Mesenteric fat pad (tissue), 1 donor: Measurements from ENCODE around the gene EPHA3. TPM values are rescaled to one million over a fixed set of nuclear protein-coding genes. Genes with fewer than 3 reads are reported as not detected.

ENCODE experiments used
- DNase-seq: peaks from one replicate; pipeline ENCODE4 v3.0.0-alpha.2; 2020; ENCODE audit warnings: low spot score
- total RNA-seq: library from RNA; stranded (reverse); fragmentation: NEBNext Ultra II Directional; extraction: Animal tissue kit (Norgen Biotek cat#: 25700); gene quantifications from one replicate; pipeline ENCODE4 v1.2.1, GENCODE V29; 2021
- donor health status: DM: yes; HTN: yes; CAD: no.

The EPHA3 gene
- total RNA-seq, 1 donor from 2014 or later: 2.8 TPM

DNA sequence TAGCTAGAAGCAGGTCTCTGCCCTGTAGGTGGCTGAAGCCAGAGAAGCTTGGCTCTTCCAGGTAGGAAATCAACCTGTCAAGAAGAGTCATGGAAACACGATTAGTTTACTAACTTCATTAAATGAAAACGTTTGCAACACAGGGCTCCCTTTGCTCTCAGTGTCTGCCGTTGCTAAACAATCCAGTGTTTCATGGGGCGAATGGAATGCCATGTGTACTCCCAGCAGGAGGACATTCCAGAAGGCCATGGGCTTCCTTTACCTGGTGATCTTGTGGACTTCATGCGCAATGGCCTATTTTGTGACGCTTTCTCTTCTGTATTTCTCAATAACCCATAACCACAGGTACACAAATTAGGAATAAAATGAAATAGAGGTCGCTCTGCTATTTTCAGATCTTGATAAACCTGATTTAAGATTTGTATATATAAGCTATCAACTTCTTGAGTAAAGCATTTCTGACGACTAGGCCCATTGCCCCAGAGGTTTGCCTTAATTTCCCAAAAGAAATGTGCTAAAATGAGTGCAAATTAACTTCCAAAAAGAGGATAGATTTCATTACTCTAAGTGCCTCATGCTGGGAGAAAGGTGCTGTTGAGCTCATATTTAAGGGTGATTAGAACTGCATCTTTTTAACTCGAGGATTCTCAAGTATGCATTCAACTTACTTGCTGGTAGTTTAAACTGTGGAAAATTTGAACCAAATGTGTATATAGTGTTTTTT is 171.0 kb downstream of the EPHA3 start:
- DNase-seq: no peak

GRCh38 chr3:89280301-89280700 is 172.9 kb downstream of the EPHA3 start:
- DNase-seq: no peak

DNA sequence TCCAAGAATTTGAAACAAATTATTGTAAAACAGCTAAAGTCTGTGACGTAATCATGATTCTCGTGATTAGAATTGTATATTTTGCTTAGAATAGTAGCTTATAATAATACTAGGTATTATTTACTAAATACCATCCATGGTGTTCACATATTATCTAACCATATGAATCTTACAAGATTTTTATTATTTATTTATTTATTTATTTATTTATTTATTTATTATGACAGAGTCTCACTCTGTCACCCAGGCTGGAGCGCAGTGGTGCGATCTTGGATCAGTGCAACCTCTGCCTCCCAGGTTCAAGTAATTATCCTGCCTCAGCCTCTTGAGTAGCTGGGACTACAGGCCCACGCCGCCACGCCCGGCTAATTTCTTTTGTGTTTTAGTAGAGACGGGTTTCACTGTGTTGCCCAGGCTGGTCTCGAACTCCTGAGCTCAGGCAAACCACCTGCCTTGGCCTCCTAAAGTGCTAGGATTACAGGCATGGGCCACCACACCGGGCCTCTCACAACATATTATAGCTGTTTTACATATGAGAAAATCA is 173.5 kb downstream of the EPHA3 start:
- DNase-seq: no peak

- no peak for DNase-seq
Measured at GRCh38 chr3:89287902-89288508, 180.6 kb downstream of the EPHA3 start.

- DNase-seq: no peak
Measured at GRCh38 chr3:89289574-89290190, 182.3 kb downstream of the EPHA3 start.

DNA sequence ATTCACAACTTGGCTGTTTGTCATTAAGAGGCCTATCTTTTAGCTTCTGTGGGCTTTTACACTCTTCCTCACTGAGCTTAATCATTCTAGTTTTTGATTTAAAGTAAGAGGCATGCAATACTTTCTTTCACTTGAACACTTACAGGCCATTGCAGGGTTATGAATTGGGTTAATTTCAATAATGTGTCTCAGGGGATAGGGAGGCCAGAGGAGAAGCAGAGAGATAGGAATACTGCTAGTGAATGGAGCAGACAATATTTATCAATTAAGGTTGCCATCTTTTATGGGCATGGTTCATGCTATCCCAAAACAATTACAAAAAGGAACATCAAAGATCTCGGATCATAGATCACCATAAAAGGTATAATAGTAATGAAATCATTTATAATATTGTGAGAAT is 189.8 kb downstream of the EPHA3 start:
- DNase-seq: no peak

DNA sequence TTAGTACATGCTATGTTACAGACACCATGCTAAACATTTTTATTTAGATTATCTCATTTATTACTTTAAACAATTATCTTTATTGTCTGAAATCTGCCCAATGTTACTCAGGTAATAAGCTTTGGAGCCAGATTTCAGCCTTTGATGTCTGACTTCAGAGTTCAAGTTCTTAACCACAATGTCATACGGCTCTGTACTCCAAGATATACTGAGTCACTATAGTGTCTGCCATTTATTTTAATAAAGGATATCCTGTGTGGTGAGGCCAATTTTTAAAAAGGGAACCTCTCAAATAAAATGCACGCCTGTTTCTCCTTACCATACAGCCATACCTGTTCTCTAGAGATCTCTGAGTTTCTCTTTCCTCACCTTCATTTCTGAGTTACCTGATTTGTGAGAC is 193.1 kb downstream of the EPHA3 start:
- DNase-seq: no peak

- DNase-seq: no peak
Measured at GRCh38 chr3:89300981-89301380, 193.6 kb downstream of the EPHA3 start.

DNA sequence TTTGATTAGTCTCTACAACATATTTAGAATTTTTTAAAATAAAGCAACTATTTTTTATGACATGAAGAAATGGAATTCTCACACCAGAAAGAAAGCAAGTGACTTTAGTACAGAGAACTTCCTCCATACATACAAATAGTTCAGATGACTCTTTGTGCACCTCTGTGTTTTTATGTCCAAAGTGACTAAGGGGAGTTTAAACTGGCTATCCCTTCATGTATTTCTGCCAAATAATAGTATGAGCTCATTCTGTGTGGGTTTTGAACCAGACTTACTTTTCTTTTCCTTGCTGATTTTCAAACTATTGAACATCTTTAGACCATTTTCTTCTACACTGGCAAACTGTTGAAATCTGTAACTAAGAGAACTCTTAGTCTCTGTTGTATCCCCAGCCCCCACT is 196.3 kb downstream of the EPHA3 start:
- DNase-seq: no peak

- no peak for DNase-seq
Measured at GRCh38 chr3:89306540-89306939, 199.1 kb downstream of the EPHA3 start.

DNA sequence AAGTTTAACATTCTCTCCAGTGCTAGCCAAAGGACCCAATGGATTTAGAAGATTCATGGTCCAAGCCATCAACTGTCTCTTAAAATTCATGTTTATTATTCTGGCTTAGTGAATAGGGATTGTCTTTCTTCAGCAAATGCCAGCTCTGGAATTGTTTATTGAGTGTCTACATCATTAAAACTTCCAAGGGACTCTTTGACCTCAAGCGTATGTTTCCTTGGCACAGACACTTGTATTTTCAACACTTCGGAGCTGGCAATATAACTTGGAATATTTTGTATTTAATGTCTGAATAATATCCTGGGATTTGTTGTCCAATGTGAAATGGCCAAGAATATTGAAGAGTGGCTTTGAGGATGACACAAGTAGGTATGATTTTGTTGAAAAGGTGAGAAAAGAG is 204.2 kb downstream of the EPHA3 start:
- no peak for DNase-seq

- no peak for DNase-seq
Measured at GRCh38 chr3:89312141-89312540, 204.7 kb downstream of the EPHA3 start.

DNA sequence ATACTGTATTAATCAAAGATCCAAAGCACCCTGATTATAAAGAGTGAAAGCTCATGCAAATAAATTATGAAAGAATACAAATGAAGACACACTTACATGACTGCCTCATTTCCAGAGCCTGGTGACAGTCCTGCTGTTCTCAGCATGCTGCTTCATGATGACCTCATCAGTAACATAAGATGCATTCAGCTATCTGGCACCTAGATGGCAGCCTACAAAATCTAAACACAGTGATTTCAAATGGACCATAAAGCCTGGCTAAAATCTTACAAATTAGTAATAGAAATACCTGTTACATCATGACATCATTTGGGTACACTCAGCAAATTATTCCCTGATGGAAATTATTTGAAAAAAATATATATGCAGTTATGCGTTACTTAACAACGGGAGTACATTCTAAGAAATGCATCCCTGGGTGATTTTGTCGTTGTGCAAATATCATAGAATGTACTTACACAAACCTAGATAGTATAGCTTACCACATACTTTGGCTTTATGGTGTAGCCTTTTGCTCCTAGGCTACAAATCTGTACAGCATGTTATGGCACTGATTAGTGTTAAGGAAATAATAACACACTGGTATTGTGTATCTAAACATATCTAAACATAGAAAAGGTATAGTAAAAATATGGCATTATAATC is 207.2 kb downstream of the EPHA3 start:
- no peak for DNase-seq

DNA sequence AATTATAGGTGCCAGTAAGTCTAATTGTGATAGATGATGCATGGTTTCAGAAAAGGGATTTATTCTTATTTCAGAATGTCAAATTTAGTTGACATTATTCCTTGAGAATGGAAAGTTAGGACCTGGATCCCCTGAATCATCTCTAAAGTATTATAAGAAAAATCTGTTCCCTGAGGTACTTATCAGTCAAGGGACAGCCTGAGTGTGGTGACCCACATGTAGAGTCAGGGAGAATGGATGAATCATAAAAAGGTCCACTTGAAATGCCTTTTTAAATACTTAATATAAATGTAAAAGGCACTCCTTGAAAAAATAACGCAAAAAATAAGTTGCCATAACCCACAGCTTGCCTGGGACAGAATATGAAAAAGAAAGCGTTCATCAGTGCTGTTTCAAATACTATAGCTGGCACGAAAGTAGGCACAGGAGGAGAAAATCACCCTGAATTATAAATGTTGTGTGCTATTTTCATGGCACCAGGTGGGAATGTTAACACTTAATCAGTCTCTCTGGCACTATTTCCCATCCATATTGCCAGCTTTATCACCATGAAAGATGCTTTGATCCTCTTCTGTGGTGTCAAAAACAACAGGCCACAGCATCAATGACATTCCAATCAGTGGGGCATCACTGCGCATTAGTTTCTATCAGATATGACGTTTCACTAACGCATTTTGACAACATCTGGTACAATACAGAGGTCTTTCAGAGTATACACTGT is 208.5 kb downstream of the EPHA3 start:
- no peak for DNase-seq

GRCh38 chr3:89320186-89320585 is 212.8 kb downstream of the EPHA3 start:
- no peak for DNase-seq

GRCh38 chr3:89326997-89327396 is 219.6 kb downstream of the EPHA3 start:
- DNase-seq: no peak

GRCh38 chr3:89332386-89332785 is 225.0 kb downstream of the EPHA3 start:
- DNase-seq: no peak

DNA sequence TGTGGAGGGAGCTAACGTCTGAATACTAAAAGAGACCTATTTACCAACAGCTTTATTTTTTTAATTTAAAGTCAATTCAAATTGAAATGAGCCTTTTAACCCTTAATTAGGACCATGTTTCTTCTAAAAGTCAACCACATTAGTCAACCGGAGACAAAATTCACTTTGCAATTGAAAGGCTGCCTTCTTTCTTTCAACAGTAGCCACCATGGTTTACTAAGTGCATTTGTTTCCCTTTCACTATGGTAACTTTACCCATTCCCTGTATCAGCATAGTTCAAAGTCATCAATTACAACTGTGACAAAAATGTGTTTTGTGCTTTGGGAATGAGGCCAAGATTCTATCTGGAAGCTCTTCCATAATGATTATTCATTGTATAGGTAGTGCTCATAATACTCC is 225.4 kb downstream of the EPHA3 start:
- no peak for DNase-seq

DNA sequence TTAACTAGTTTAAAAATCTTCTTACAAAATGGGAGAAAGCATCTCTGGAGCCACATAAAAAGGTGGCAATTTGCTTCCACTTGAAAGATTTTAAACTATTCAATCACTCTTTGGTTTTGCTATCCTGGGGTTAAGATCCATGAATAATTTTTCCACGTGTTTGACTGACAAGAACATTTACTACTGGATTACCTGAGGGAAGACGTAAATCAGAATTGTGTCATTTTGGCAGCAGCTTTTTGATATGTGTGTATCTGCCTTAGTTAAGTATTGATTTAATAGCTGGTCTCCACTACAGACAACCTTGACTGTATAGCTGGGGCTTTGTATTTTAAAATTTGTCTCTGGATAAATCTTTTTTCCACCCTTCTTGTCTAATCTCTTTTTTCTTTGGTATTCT is 228.3 kb downstream of the EPHA3 start:
- no peak for DNase-seq

DNA sequence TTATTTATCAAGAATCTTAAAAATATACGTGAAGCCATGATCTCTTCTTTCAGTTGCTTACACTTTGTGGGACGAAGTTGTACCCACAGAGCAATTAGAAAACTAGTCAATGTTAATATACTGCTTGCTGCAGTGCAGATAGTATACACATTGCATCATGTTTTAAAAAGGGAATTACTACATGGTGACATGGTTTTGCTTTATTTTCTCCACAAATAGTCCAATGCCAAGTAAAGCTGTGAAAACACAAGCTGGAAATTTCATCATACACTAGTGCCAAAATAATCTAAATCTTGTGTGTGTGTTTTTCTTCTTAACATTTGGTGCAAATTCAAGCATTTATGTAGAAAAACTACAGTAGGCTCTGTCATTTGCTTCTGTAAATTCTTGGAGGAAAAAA is 233.0 kb downstream of the EPHA3 start:
- DNase-seq: no peak

- DNase-seq: no peak
Measured at GRCh38 chr3:89344076-89344475, 236.7 kb downstream of the EPHA3 start.
